Neural cell (in vitro differentiated cells): ENCODE data around the gene THAP4.

Experiments
- POLR2AphosphoS5 ChIP-seq: IDR thresholded peaks from 2 replicates; pipeline ENCODE4 v1.6.1; 2012
- SMC3 ChIP-seq: fragments of 450-650 bp; conservative IDR thresholded peaks from 2 replicates; pipeline ENCODE4 v1.6.1; 2014; ENCODE audit warnings: antibody characterized with exemption, mild to moderate bottlenecking, moderate library complexity; ENCODE audit not compliant: poor library complexity
- TAF1 ChIP-seq: IDR thresholded peaks from 2 replicates; pipeline ENCODE4 v1.6.1; 2012; ENCODE audit warnings: low read depth
- TF ChIP-seq, protein P1 (sequence below): fragments of 450-650 bp; IDR thresholded peaks from 2 replicates; pipeline ENCODE4 v1.5.1; 2014; ENCODE audit warnings: antibody characterized with exemption, mild to moderate bottlenecking, moderate library complexity; ENCODE audit not compliant: poor library complexity, severe bottlenecking
- TF ChIP-seq, protein P2 (sequence below): IDR thresholded peaks from 2 replicates; pipeline ENCODE4 v1.6.1; 2012; ENCODE audit warnings: borderline replicate concordance

DNA sequence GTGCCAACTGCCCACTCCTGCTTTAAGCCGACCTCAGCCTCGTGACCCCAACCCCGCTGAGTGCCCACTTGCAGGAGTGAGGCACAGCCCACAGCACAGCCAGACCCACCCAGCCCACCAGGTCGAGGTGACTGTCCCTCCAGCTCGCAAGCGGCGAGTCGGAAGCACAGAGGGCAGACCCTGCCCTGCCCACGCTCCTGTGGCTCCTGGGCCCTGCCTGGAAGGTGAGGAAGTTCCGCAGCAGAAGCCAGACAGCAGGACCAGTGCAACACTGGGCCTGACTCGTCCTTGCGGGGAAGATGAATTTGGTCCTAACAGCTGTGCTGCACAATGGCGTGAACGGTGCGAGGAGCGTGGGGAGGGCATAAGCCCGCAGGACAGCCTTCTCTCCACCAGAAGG lies 39.7 kb upstream of the THAP4 start:
- TF ChIP-seq, protein P1, sequence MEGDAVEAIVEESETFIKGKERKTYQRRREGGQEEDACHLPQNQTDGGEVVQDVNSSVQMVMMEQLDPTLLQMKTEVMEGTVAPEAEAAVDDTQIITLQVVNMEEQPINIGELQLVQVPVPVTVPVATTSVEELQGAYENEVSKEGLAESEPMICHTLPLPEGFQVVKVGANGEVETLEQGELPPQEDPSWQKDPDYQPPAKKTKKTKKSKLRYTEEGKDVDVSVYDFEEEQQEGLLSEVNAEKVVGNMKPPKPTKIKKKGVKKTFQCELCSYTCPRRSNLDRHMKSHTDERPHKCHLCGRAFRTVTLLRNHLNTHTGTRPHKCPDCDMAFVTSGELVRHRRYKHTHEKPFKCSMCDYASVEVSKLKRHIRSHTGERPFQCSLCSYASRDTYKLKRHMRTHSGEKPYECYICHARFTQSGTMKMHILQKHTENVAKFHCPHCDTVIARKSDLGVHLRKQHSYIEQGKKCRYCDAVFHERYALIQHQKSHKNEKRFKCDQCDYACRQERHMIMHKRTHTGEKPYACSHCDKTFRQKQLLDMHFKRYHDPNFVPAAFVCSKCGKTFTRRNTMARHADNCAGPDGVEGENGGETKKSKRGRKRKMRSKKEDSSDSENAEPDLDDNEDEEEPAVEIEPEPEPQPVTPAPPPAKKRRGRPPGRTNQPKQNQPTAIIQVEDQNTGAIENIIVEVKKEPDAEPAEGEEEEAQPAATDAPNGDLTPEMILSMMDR, result no peak
- no peak for TF ChIP-seq SMC3
- TF ChIP-seq POLR2AphosphoS5, result no peak
- TF ChIP-seq TAF1, result no peak
- TF ChIP-seq, protein P2, sequence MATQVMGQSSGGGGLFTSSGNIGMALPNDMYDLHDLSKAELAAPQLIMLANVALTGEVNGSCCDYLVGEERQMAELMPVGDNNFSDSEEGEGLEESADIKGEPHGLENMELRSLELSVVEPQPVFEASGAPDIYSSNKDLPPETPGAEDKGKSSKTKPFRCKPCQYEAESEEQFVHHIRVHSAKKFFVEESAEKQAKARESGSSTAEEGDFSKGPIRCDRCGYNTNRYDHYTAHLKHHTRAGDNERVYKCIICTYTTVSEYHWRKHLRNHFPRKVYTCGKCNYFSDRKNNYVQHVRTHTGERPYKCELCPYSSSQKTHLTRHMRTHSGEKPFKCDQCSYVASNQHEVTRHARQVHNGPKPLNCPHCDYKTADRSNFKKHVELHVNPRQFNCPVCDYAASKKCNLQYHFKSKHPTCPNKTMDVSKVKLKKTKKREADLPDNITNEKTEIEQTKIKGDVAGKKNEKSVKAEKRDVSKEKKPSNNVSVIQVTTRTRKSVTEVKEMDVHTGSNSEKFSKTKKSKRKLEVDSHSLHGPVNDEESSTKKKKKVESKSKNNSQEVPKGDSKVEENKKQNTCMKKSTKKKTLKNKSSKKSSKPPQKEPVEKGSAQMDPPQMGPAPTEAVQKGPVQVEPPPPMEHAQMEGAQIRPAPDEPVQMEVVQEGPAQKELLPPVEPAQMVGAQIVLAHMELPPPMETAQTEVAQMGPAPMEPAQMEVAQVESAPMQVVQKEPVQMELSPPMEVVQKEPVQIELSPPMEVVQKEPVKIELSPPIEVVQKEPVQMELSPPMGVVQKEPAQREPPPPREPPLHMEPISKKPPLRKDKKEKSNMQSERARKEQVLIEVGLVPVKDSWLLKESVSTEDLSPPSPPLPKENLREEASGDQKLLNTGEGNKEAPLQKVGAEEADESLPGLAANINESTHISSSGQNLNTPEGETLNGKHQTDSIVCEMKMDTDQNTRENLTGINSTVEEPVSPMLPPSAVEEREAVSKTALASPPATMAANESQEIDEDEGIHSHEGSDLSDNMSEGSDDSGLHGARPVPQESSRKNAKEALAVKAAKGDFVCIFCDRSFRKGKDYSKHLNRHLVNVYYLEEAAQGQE, result no peak
